ENCODE results near the gene COL9A1.
"Not testable (repeated sequence)": the region's sequence is repeated elsewhere in the genome, so short reads cannot be mapped to it uniquely, and the experiment has no call there.

The COL9A1 gene

GRCh38 chr6:70336996-70337742 is 34.3 kb upstream of the COL9A1 start:
- DNase-seq (ENCODE audit: low read depth in 2 of 2), result no peak
- no peak overlapping the region for H3K4me3 ChIP-seq (replicated peaks in 1 of 2; ENCODE audit: low read depth in 2 of 2, low read length in 2 of 2)
- TF ChIP-seq CTCF (IDR thresholded peaks at IDR 0.05; ENCODE audit: low read depth, low read length), result no peak

GRCh38 chr6:70327036-70327435 is 24.2 kb upstream of the COL9A1 start:
- H3K4me3 ChIP-seq (replicated peaks in 1 of 2; ENCODE audit: low read depth in 2 of 2, low read length in 2 of 2), result no peak overlapping the region
- TF ChIP-seq CTCF (IDR thresholded peaks at IDR 0.05; ENCODE audit: low read depth, low read length), result no peak
- no peak for DNase-seq (ENCODE audit: low read depth in 2 of 2)

GRCh38 chr6:70325009-70325408 is 22.1 kb upstream of the COL9A1 start:
- no peak for DNase-seq (ENCODE audit: low read depth in 2 of 2)
- no peak overlapping the region for H3K4me3 ChIP-seq (replicated peaks in 1 of 2; ENCODE audit: low read depth in 2 of 2, low read length in 2 of 2)
- no peak for TF ChIP-seq CTCF (IDR thresholded peaks at IDR 0.05; ENCODE audit: low read depth, low read length)

GRCh38 chr6:70317799-70318198 is 14.9 kb upstream of the COL9A1 start:
- DNase-seq (ENCODE audit: low read depth in 2 of 2); H3K4me3 ChIP-seq (replicated peaks in 1 of 2; ENCODE audit: low read depth in 2 of 2, low read length in 2 of 2): not testable (repeated sequence)

GRCh38 chr6:70315079-70315751 is 12.3 kb upstream of the COL9A1 start:
- no peak for TF ChIP-seq CTCF (IDR thresholded peaks at IDR 0.05; ENCODE audit: low read depth, low read length)
- H3K4me3 ChIP-seq (replicated peaks in 1 of 2; ENCODE audit: low read depth in 2 of 2, low read length in 2 of 2), result no peak overlapping the region
- no peak for DNase-seq (ENCODE audit: low read depth in 2 of 2)

GRCh38 chr6:70314296-70314695 is 11.4 kb upstream of the COL9A1 start:
- peak in 1 of 2 donors; percentile 9 for DNase-seq (ENCODE audit: low read depth in 2 of 2)
- no peak overlapping the region for H3K4me3 ChIP-seq (replicated peaks in 1 of 2; ENCODE audit: low read depth in 2 of 2, low read length in 2 of 2)
- no peak for TF ChIP-seq CTCF (IDR thresholded peaks at IDR 0.05; ENCODE audit: low read depth, low read length)

GRCh38 chr6:70312165-70312745 is 9.4 kb upstream of the COL9A1 start:
- DNase-seq (ENCODE audit: low read depth in 2 of 2), result peak; percentile 48 to 79
- no peak for TF ChIP-seq CTCF (IDR thresholded peaks at IDR 0.05; ENCODE audit: low read depth, low read length)
- no peak overlapping the region for H3K4me3 ChIP-seq (replicated peaks in 1 of 2; ENCODE audit: low read depth in 2 of 2, low read length in 2 of 2)

Measured in cardiac fibroblast (primary cell).